ENCODE results near the gene SCGB1A1.

SCGB1A1 gene

DNA sequence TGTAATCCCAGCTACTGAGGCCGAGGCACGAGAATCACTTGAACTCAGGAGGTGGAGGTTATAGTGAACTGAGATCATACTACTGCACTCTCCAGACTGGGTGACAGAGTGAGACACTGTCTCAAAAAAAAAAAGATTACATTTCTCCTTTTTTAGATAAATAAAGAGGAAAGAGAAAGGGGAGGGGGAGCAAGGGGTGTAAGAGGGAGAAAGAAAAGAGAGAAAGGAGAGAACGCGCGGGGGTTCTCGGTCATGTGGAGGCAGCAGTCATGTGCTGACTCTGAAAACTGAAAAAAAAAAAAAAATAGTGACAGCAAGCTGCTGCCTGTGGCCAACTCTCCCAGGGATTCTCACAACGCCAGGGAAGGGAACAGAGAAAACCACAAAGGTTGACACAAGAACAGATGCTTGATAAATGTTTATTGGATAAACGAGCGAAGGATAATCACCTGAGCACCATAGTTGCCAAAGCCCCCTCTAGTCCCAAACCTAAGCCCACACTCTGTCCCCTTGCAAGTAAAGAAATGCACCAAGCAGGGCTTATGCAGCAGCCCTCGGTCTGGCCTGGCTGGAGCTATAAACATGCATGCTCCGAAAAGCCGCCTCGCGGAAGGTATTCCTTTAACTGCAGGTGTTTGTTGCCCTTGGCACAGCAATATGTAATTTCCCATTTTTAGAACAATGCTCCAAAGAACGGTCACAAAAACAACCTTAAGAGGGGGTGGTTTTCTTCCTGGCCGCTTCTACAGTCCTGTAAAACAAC is 14.5 kb downstream of the SCGB1A1 start:
- H3K4me3 ChIP-seq (ENCODE audit: insufficient read depth, low read length, poor library complexity, severe bottlenecking): no peak overlapping the region
- TF ChIP-seq EZH2phosphoT487 (conservative IDR thresholded peaks at IDR 0.05; ENCODE audit: low read length): no peak
- no peak for TF ChIP-seq CTCF (IDR thresholded peaks at IDR 0.05; ENCODE audit: insufficient read depth, low read length, poor library complexity, severe bottlenecking)
- no peak overlapping the region for H3K27ac ChIP-seq (ENCODE audit: low read depth, low read length)
- H4K20me1 ChIP-seq (ENCODE audit: low read depth, low read length): no peaks in the 10 kb centered on the region
- no peaks in the 10 kb centered on the region for H3K9me2 ChIP-seq (replicated peaks; ENCODE audit: insufficient read depth, low read length)
- no peaks in the 10 kb centered on the region for H3K9me3 ChIP-seq (ENCODE audit: insufficient read depth, low read length)
- no peak overlapping the region for H3K4me2 ChIP-seq (ENCODE audit: low read depth, low read length, poor library complexity, severe bottlenecking)
- H3K36me3 ChIP-seq (ENCODE audit: low read length): no peaks in the 10 kb centered on the region
- no peaks in the 10 kb centered on the region for H3F3A ChIP-seq (ENCODE audit: insufficient read depth)
- H2AFZ ChIP-seq (ENCODE audit: low read depth, low read length, severe bottlenecking): no peak overlapping the region
- no peaks in the 10 kb centered on the region for H3K79me2 ChIP-seq (ENCODE audit: insufficient read depth, low read length)
- H3K27me3 ChIP-seq (ENCODE audit: low read length): no peaks in the 10 kb centered on the region
- no peak overlapping the region for H3K9ac ChIP-seq (ENCODE audit: low read length)

DNA sequence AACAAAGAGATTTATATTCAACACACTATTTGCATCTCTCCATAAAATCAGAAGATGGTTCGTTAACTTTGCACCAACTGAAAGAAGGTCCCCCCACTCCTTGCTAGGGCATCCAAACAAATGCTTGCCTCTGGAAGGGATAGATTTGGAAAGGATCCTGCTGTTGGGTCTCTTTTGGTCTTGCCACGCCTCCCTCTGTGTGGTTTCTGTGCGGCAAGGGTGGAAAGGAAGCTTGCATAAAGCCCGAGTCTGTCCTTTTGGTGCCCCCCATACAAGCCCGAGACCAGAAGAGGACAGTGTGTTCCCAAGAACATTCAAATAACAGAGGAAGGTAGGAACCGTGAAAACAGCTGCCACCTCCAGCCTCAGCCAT is 15.1 kb downstream of the SCGB1A1 start:
- H2AFZ ChIP-seq (ENCODE audit: low read depth, low read length, severe bottlenecking): no peak overlapping the region
- no peaks in the 10 kb centered on the region for H3K36me3 ChIP-seq (ENCODE audit: low read length)
- H3K4me2 ChIP-seq (ENCODE audit: low read depth, low read length, poor library complexity, severe bottlenecking): no peak overlapping the region
- H3F3A ChIP-seq (ENCODE audit: insufficient read depth): no peaks in the 10 kb centered on the region
- TF ChIP-seq EZH2phosphoT487 (conservative IDR thresholded peaks at IDR 0.05; ENCODE audit: low read length) (no peak), CTCF (IDR thresholded peaks at IDR 0.05; ENCODE audit: insufficient read depth, low read length, poor library complexity, severe bottlenecking) (no peak)
- no peaks in the 10 kb centered on the region for H3K79me2 ChIP-seq (ENCODE audit: insufficient read depth, low read length)
- no peaks in the 10 kb centered on the region for H3K9me3 ChIP-seq (ENCODE audit: insufficient read depth, low read length)
- no peak overlapping the region for H3K9ac ChIP-seq (ENCODE audit: low read length)
- no peaks in the 10 kb centered on the region for H3K27me3 ChIP-seq (ENCODE audit: low read length)
- no peaks in the 10 kb centered on the region for H4K20me1 ChIP-seq (ENCODE audit: low read depth, low read length)
- H3K27ac ChIP-seq (ENCODE audit: low read depth, low read length): no peak overlapping the region
- H3K9me2 ChIP-seq (replicated peaks; ENCODE audit: insufficient read depth, low read length): no peaks in the 10 kb centered on the region
- no peak overlapping the region for H3K4me3 ChIP-seq (ENCODE audit: insufficient read depth, low read length, poor library complexity, severe bottlenecking)

GRCh38 chr11:62435846-62436660 is 17.2 kb downstream of the SCGB1A1 start:
- H3K79me2 ChIP-seq (ENCODE audit: insufficient read depth, low read length): no peaks in the 10 kb centered on the region
- no peaks in the 10 kb centered on the region for H4K20me1 ChIP-seq (ENCODE audit: low read depth, low read length)
- H3K27me3 ChIP-seq (ENCODE audit: low read length): no peaks in the 10 kb centered on the region
- no peaks in the 10 kb centered on the region for H3F3A ChIP-seq (ENCODE audit: insufficient read depth)
- TF ChIP-seq CTCF (IDR thresholded peaks at IDR 0.05; ENCODE audit: insufficient read depth, low read length, poor library complexity, severe bottlenecking) (no peak), EZH2phosphoT487 (conservative IDR thresholded peaks at IDR 0.05; ENCODE audit: low read length) (no peak)
- H3K9me3 ChIP-seq (ENCODE audit: insufficient read depth, low read length): no peaks in the 10 kb centered on the region
- no peak overlapping the region for H3K9ac ChIP-seq (ENCODE audit: low read length)
- no peaks in the 10 kb centered on the region for H3K36me3 ChIP-seq (ENCODE audit: low read length)
- no peaks in the 10 kb centered on the region for H3K9me2 ChIP-seq (replicated peaks; ENCODE audit: insufficient read depth, low read length)
- no peak overlapping the region for H3K4me3 ChIP-seq (ENCODE audit: insufficient read depth, low read length, poor library complexity, severe bottlenecking)
- no peak overlapping the region for H3K4me2 ChIP-seq (ENCODE audit: low read depth, low read length, poor library complexity, severe bottlenecking)
- H3K27ac ChIP-seq (ENCODE audit: low read depth, low read length): no peak overlapping the region
- H2AFZ ChIP-seq (ENCODE audit: low read depth, low read length, severe bottlenecking): no peak overlapping the region
